ENCODE results near the gene LIMS1. TPM values are rescaled to one million over a fixed set of nuclear protein-coding genes. Genes with fewer than 3 reads are reported as not detected.

LIMS1 gene
- total RNA-seq, 2 donors from 2014 or later = 146 to 186 TPM

Other genes with a start within 250 kb of the LIMS1 start
- not detected for gene SULT1C2, start 245.6 kb upstream of the LIMS1 start, total RNA-seq
- not detected for gene SULT1C4, start 156.5 kb upstream of the LIMS1 start, total RNA-seq
- 10 to 100 TPM; 32.4 to 62.9 TPM for gene GCC2, start 85.3 kb upstream of the LIMS1 start, total RNA-seq
- 10 to 100 TPM; 54.8 to 81.6 TPM for gene RANBP2, start 185.0 kb downstream of the LIMS1 start, total RNA-seq

Data from activated T-helper 17 cell treated with anti-CD3 and anti-CD28 coated beads, Interleukin-2, amount 50 U/mL, for 72 hours (primary cell).